CD4-positive, alpha-beta T cell treated with Interleukin-4 for 1 hour (primary cell): ENCODE measurements around the gene HIKESHI.
"Not testable (repeated sequence)": the region's sequence is repeated elsewhere in the genome, so short reads cannot be mapped to it uniquely, and the experiment has no call there.

Experiments used
- DNase-seq, 2 donors: peaks; one replicate each; pipeline ENCODE4 v3.0.0-alpha.2; 2020 to 2022

Gene HIKESHI

GRCh38 chr11:86294026-86294425, 8.0 kb upstream of the HIKESHI start:
- DNase-seq: no peak

- no peak for DNase-seq
Observed at GRCh38 chr11:86301742-86302091, 323 bp upstream of the HIKESHI start.

GRCh38 chr11:86303257-86303656, 1.2 kb downstream of the HIKESHI start:
- DNase-seq: no peak

- DNase-seq: not testable (repeated sequence)
Observed at GRCh38 chr11:86308710-86309109, 6.7 kb downstream of the HIKESHI start.

GRCh38 chr11:86313793-86314192, 11.8 kb downstream of the HIKESHI start:
- no peak for DNase-seq

GRCh38 chr11:86314636-86315035, 12.6 kb downstream of the HIKESHI start:
- no peak for DNase-seq

- DNase-seq: no peak
Observed at GRCh38 chr11:86335131-86335767, 33.2 kb downstream of the HIKESHI start.

GRCh38 chr11:86337227-86337626, 35.2 kb downstream of the HIKESHI start:
- DNase-seq: no peak

- no peak for DNase-seq
Observed at GRCh38 chr11:86341382-86341781, 39.3 kb downstream of the HIKESHI start.

- no peak for DNase-seq
Observed at GRCh38 chr11:86346513-86346912, 44.5 kb downstream of the HIKESHI start.

- DNase-seq: no peak
Observed at GRCh38 chr11:86355256-86355655, 53.2 kb downstream of the HIKESHI start.

- not testable (repeated sequence) for DNase-seq
Observed at GRCh38 chr11:86357412-86357811, 55.4 kb downstream of the HIKESHI start.

- no peak for DNase-seq
Observed at GRCh38 chr11:86358720-86359119, 56.7 kb downstream of the HIKESHI start.

- DNase-seq: no peak
Observed at GRCh38 chr11:86360775-86361395, 58.8 kb downstream of the HIKESHI start.

GRCh38 chr11:86363424-86363823, 61.4 kb downstream of the HIKESHI start:
- DNase-seq: no peak

- no peak for DNase-seq
Observed at GRCh38 chr11:86365546-86365945, 63.5 kb downstream of the HIKESHI start.

- no peak for DNase-seq
Observed at GRCh38 chr11:86369668-86370067, 67.6 kb downstream of the HIKESHI start.

GRCh38 chr11:86370171-86370570, 68.1 kb downstream of the HIKESHI start:
- no peak for DNase-seq

- no peak for DNase-seq
Observed at GRCh38 chr11:86370922-86371594, 69.0 kb downstream of the HIKESHI start.

- no peak for DNase-seq
Observed at GRCh38 chr11:86372041-86372440, 70.0 kb downstream of the HIKESHI start.

GRCh38 chr11:86372586-86372985, 70.5 kb downstream of the HIKESHI start:
- DNase-seq: no peak

GRCh38 chr11:86374069-86374468, 72.0 kb downstream of the HIKESHI start:
- DNase-seq: no peak

GRCh38 chr11:86374586-86374985, 72.5 kb downstream of the HIKESHI start, which contains the start of gene CCDC81:
Gene CCDC81 (plus strand): TSS chr11:86374887. CDS start chr11:86375164, 277 bp downstream.
- DNase-seq: no peak

GRCh38 chr11:86377972-86378371, 75.9 kb downstream of the HIKESHI start:
- no peak for DNase-seq
